ENCODE results near the gene GTF3C2.
"Not testable (repeated sequence)": the region's sequence is repeated elsewhere in the genome, so short reads cannot be mapped to it uniquely, and the experiment has no call there.

GTF3C2 gene

GRCh38 chr2:27370816-27371620 is 14.5 kb upstream of the GTF3C2 start:
- DNase-seq, result no peak

- peak; percentile 97 for DNase-seq
Measured at GRCh38 chr2:27370026-27370815, 13.7 kb upstream of the GTF3C2 start, which contains the start of the genes EIF2B4 and SNX17. TSS of gene EIF2B4 (minus strand) at chr2:27370338. CDS start at chr2:27370314, 24 bp downstream. TSS of gene SNX17 (plus strand) at chr2:27370616. CDS start at chr2:27370744, 128 bp downstream.

GRCh38 chr2:27369471-27370025 is 13.0 kb upstream of the GTF3C2 start:
- DNase-seq, result no peak

- no peak for DNase-seq
Measured at GRCh38 chr2:27363933-27364332, 7.4 kb upstream of the GTF3C2 start.

- DNase-seq, result no peak
Measured at GRCh38 chr2:27362678-27363420, 6.3 kb upstream of the GTF3C2 start.

- DNase-seq, result no peak
Measured at GRCh38 chr2:27356056-27356381, 545 bp downstream of the GTF3C2 start.

GRCh38 chr2:27354597-27354927 is 2.0 kb downstream of the GTF3C2 start:
- no peak for DNase-seq

- DNase-seq, result no peak
Measured at GRCh38 chr2:27353762-27354596, 2.6 kb downstream of the GTF3C2 start.

GRCh38 chr2:27353386-27353761 is 3.2 kb downstream of the GTF3C2 start:
- DNase-seq, result not testable (repeated sequence)

GRCh38 chr2:27351802-27352598 is 4.6 kb downstream of the GTF3C2 start:
- DNase-seq, result no peak

- no peak for DNase-seq
Measured at GRCh38 chr2:27350106-27350693, 6.4 kb downstream of the GTF3C2 start.

- DNase-seq, result no peak
Measured at GRCh38 chr2:27347641-27348040, 8.9 kb downstream of the GTF3C2 start.

- DNase-seq, result no peak
Measured at GRCh38 chr2:27336173-27336572, 20.4 kb downstream of the GTF3C2 start.

GRCh38 chr2:27335311-27335710 is 21.3 kb downstream of the GTF3C2 start:
- no peak for DNase-seq

- no peak for DNase-seq
Measured at GRCh38 chr2:27324720-27325119, 31.8 kb downstream of the GTF3C2 start.

- DNase-seq, result no peak
Measured at GRCh38 chr2:27323596-27324285, 32.8 kb downstream of the GTF3C2 start.

- DNase-seq, result peak; percentile 79
Measured at GRCh38 chr2:27322766-27323595, 33.6 kb downstream of the GTF3C2 start, which contains the start of gene MPV17. TSS of gene MPV17 (minus strand) at chr2:27323097. CDS start at chr2:27322517, 580 bp downstream.

- no peak for DNase-seq
Measured at GRCh38 chr2:27322301-27322765, 34.2 kb downstream of the GTF3C2 start.

- DNase-seq, result no peak
Measured at GRCh38 chr2:27320958-27321543, 35.5 kb downstream of the GTF3C2 start.
